Endothelial cell of umbilical vein (primary cell): ENCODE results near the gene SF3B5.

Experiments
- POLR2A ChIP-seq: IDR thresholded peaks from 2 replicates; pipeline ENCODE4 v1.6.1; 2012; ENCODE audit warnings: low read depth, mild to moderate bottlenecking, control low read depth, low read length
- TF ChIP-seq, protein P1 (sequence below), 2 donors: IDR thresholded peaks; 1 replicate in 1 of 2; 2 replicates in 1 of 2; pipeline ENCODE4 v1.5.1; 2011; ENCODE audit warnings: low read length in 2 of 2, mild to moderate bottlenecking in 2 of 2, moderate library complexity in 2 of 2, control low read depth in 1 of 2, inconsistent platforms in 1 of 2, low read depth in 1 of 2; ENCODE audit not compliant: insufficient read depth in 1 of 2; ENCODE audit errors: extremely low read depth in 1 of 2
- TF ChIP-seq, protein P2 (sequence below): IDR thresholded peaks from 2 replicates; pipeline ENCODE4 v1.6.1; 2011; ENCODE audit not compliant: insufficient read depth, insufficient read length

- TF ChIP-seq POLR2A: no peak
- TF ChIP-seq, protein P1, sequence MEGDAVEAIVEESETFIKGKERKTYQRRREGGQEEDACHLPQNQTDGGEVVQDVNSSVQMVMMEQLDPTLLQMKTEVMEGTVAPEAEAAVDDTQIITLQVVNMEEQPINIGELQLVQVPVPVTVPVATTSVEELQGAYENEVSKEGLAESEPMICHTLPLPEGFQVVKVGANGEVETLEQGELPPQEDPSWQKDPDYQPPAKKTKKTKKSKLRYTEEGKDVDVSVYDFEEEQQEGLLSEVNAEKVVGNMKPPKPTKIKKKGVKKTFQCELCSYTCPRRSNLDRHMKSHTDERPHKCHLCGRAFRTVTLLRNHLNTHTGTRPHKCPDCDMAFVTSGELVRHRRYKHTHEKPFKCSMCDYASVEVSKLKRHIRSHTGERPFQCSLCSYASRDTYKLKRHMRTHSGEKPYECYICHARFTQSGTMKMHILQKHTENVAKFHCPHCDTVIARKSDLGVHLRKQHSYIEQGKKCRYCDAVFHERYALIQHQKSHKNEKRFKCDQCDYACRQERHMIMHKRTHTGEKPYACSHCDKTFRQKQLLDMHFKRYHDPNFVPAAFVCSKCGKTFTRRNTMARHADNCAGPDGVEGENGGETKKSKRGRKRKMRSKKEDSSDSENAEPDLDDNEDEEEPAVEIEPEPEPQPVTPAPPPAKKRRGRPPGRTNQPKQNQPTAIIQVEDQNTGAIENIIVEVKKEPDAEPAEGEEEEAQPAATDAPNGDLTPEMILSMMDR (IDR thresholded peaks at IDR 0.05; ENCODE audit: extremely low read depth in 1 of 2, insufficient read depth in 1 of 2, low read depth in 1 of 2, low read length in 2 of 2): no peak
- TF ChIP-seq, protein P2, sequence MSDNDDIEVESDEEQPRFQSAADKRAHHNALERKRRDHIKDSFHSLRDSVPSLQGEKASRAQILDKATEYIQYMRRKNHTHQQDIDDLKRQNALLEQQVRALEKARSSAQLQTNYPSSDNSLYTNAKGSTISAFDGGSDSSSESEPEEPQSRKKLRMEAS: no peak
These were observed 12.2 kb downstream of the SF3B5 start for GRCh38 chr6:144083172-144083571.
